Activated T-cell treated with anti-CD3 and anti-CD28 coated beads for 1 hour (primary cell): ENCODE results near the gene SLC38A3.

ENCODE experiments used
- DNase-seq: peaks from one replicate; pipeline ENCODE4 v3.0.0-alpha.2; 2020; ENCODE audit warnings: low read depth

SLC38A3 gene

GRCh38 chr3:50204804-50205412 lies at the start of gene SLC38A3:
Gene SLC38A3, plus strand, starts transcription at chr3:50205271. Its CDS starts 8,929 bp downstream, at chr3:50214200.
- DNase-seq = no peak

GRCh38 chr3:50155491-50155878 lies 49.6 kb upstream of the SLC38A3 start:
- no peak for DNase-seq

GRCh38 chr3:50155891-50156290 lies 49.2 kb upstream of the SLC38A3 start:
- no peak for DNase-seq

GRCh38 chr3:50156549-50157493 lies 48.2 kb upstream of the SLC38A3 start:
- no peak for DNase-seq

GRCh38 chr3:50157827-50158529 lies 47.1 kb upstream of the SLC38A3 start:
- no peak for DNase-seq

- no peak for DNase-seq
Measured at GRCh38 chr3:50158530-50159146, 46.4 kb upstream of the SLC38A3 start.

GRCh38 chr3:50160561-50160983 lies 44.5 kb upstream of the SLC38A3 start:
- no peak for DNase-seq

- DNase-seq = no peak
Measured at GRCh38 chr3:50161320-50161719, 43.8 kb upstream of the SLC38A3 start.

GRCh38 chr3:50162034-50162883 lies 42.8 kb upstream of the SLC38A3 start:
- no peak for DNase-seq

GRCh38 chr3:50163572-50164455 lies 41.3 kb upstream of the SLC38A3 start:
- no peak for DNase-seq

- no peak for DNase-seq
Measured at GRCh38 chr3:50164481-50164880, 40.6 kb upstream of the SLC38A3 start.

- DNase-seq = no peak
Measured at GRCh38 chr3:50164984-50165909, 39.8 kb upstream of the SLC38A3 start.

- DNase-seq = no peak
Measured at GRCh38 chr3:50165910-50166538, 39.0 kb upstream of the SLC38A3 start.

GRCh38 chr3:50166620-50167019 lies 38.5 kb upstream of the SLC38A3 start:
- DNase-seq = no peak

GRCh38 chr3:50167069-50167840 lies 37.8 kb upstream of the SLC38A3 start:
- no peak for DNase-seq

- DNase-seq = no peak
Measured at GRCh38 chr3:50167841-50168209, 37.2 kb upstream of the SLC38A3 start.

GRCh38 chr3:50168388-50168787 lies 36.7 kb upstream of the SLC38A3 start:
- DNase-seq = no peak

- DNase-seq = no peak
Measured at GRCh38 chr3:50168791-50169190, 36.3 kb upstream of the SLC38A3 start.
